Measurements from ENCODE around the gene NME3. TPM values are rescaled to one million over a fixed set of nuclear protein-coding genes. Genes with fewer than 3 reads are reported as not detected.

Gene NME3
- total and polyA plus RNA-seq, 9 of the 15 experiments (the other 6 are each of a cell fraction or from before 2014, with no cell fraction given), result 0.68 to 76.3 (median 11.5) TPM

DNA sequence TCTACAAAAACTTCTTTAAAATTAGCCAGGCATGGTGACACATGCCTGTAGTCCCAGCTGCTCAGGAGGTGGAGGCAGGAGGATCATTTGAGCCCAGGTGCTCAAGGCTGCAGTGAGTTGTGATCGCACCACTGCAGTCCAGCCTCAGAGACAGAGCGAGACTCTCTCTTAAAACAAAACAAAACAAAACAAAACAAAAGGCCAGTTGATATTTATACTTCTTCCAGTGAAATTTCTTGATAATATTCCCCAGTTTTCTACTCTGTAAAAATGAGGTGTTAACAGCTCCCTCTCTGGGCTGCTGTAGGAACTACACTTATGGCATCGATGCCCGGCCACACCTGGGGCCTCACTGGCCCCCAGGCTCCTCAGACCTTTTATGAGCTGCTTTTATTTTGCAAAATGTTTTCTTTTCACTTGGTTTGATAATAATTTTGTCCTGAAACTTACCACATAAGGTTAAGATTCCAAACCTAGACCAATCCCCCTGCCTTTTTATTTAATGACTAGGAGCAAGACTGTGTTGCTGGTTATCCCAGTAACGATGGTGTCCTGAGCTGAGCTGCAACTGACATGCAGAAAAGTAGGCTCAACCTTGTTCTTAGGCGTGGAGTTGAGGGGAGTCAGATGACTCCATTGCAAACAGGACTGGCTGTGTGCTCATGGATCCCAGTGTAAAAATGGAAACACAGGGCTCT lies 47.7 kb downstream of the NME3 start (continued):
- TF ChIP-seq CTCF (IDR thresholded peaks at IDR 0.05 in 2 of 3, conservative IDR thresholded peaks at IDR 0.05 in 1 of 3; ENCODE audit: insufficient read depth in 2 of 3, low read depth in 1 of 3, low read length in 3 of 3), result peak; percentile 61 to 80 (median 76)
- TF ChIP-seq TOE1 (IDR thresholded peaks at IDR 0.05; ENCODE audit: borderline replicate concordance), result no peak
- TF ChIP-seq TOE1 (CRISPR knock-in tag; IDR thresholded peaks at IDR 0.05; ENCODE audit: borderline replicate concordance, low read depth), result no peak
- no peak for TF ChIP-seq ZNF282 (CRISPR knock-in tag; IDR thresholded peaks at IDR 0.05)
- peak; percentile 23 to 56; a peak in 3 of 4 replicates for TF ChIP-seq RAD21 (CRISPR knock-in tag; conservative IDR thresholded peaks at IDR 0.05 in 1 of 2, IDR thresholded peaks at IDR 0.05 in 1 of 2)
- TF ChIP-seq PRPF4 (IDR thresholded peaks at IDR 0.05; ENCODE audit: insufficient read depth, low read depth, low read length, poor library complexity, severe bottlenecking), result no peak
- no peak for TF ChIP-seq COPS2 (conservative IDR thresholded peaks at IDR 0.05)
- no peak for TF ChIP-seq MAZ (CRISPR knock-in tag; conservative IDR thresholded peaks at IDR 0.05 in 1 of 2, IDR thresholded peaks at IDR 0.05 in 1 of 2)
- TF ChIP-seq C11orf30 (IDR thresholded peaks at IDR 0.05; ENCODE audit: low read depth), result no peak
- no peak for TF ChIP-seq STAT5B (CRISPR knock-in tag; IDR thresholded peaks at IDR 0.05)
- no peak for TF ChIP-seq ATF1 (CRISPR knock-in tag; IDR thresholded peaks at IDR 0.05)
- 0 out of 2 replicates have a peak, but pooled peaks have one; percentile 9 for TF ChIP-seq ATF1 (tag; IDR thresholded peaks at IDR 0.05)
- no peak for TF ChIP-seq PHTF2 (CRISPR knock-in tag; IDR thresholded peaks at IDR 0.05)
- no peak for TF ChIP-seq POLR3G (IDR thresholded peaks at IDR 0.05; ENCODE audit: extremely low read depth, insufficient read length, insufficient replicate concordance)
- TF ChIP-seq DEAF1 (CRISPR knock-in tag; IDR thresholded peaks at IDR 0.05), result 0 out of 2 replicates have a peak, but pooled peaks have one; percentile 19
- no peak for TF ChIP-seq CCAR2 (IDR thresholded peaks at IDR 0.05; ENCODE audit: low read depth, low read length)
- TF ChIP-seq, protein P1, sequence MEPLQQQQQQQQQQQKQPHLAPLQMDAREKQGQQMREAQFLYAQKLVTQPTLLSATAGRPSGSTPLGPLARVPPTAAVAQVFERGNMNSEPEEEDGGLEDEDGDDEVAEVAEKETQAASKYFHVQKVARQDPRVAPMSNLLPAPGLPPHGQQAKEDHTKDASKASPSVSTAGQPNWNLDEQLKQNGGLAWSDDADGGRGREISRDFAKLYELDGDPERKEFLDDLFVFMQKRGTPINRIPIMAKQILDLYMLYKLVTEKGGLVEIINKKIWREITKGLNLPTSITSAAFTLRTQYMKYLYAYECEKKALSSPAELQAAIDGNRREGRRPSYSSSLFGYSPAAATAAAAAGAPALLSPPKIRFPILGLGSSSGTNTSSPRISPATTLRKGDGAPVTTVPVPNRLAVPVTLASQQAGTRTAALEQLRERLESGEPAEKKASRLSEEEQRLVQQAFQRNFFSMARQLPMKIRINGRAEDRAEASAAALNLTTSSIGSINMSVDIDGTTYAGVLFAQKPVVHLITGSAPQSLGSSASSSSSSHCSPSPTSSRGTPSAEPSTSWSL (CRISPR knock-in tag; IDR thresholded peaks at IDR 0.05; ENCODE audit: borderline replicate concordance), result no peak
- TF ChIP-seq SMC3 (conservative IDR thresholded peaks at IDR 0.05; ENCODE audit: insufficient read depth, low read depth, low read length), result 0 out of 2 replicates have a peak, but pooled peaks have one; percentile 37
- no peak for TF ChIP-seq KLF1 (tag; IDR thresholded peaks at IDR 0.05)
- TF ChIP-seq, protein P2, sequence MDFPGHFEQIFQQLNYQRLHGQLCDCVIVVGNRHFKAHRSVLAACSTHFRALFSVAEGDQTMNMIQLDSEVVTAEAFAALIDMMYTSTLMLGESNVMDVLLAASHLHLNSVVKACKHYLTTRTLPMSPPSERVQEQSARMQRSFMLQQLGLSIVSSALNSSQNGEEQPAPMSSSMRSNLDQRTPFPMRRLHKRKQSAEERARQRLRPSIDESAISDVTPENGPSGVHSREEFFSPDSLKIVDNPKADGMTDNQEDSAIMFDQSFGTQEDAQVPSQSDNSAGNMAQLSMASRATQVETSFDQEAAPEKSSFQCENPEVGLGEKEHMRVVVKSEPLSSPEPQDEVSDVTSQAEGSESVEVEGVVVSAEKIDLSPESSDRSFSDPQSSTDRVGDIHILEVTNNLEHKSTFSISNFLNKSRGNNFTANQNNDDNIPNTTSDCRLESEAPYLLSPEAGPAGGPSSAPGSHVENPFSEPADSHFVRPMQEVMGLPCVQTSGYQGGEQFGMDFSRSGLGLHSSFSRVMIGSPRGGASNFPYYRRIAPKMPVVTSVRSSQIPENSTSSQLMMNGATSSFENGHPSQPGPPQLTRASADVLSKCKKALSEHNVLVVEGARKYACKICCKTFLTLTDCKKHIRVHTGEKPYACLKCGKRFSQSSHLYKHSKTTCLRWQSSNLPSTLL (IDR thresholded peaks at IDR 0.05), result no peak
- no peak for TF ChIP-seq CREM (IDR thresholded peaks at IDR 0.05; ENCODE audit: low read depth)
